Measurements from ENCODE around the gene TRIM71.

TRIM71 gene

DNA sequence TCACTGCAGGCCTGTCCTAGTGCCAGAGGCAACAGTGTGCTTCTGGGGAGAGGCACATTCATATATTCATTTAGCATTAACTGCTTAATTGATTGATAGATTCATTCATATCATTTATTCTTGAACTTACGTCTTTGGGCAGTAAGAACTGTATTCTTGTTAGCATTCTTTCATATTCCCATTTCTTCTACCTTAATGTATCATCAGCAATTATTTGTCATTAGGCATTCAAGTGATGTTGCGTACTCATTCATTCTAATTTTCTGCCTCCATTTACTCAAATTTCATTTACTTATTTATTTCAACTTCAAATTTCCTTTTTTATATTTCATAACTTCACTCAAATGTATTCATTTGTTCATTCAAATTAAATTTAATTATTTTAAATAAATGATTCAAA, 102.1 kb downstream of the TRIM71 start:
- TF ChIP-seq SCRT2 (tag by site-specific recombination; IDR thresholded peaks at IDR 0.05) (no peak), ZNF510 (tag by site-specific recombination; IDR thresholded peaks at IDR 0.05; ENCODE audit: insufficient replicate concordance) (no peak), FEZF1 (tag by site-specific recombination; IDR thresholded peaks at IDR 0.05) (no peak), ZNF837 (tag by site-specific recombination; IDR thresholded peaks at IDR 0.05) (no peak), ZNF274 (IDR thresholded peaks at IDR 0.05; ENCODE audit: low read length) (no peak), ZNF274 (tag by site-specific recombination; IDR thresholded peaks at IDR 0.05; ENCODE audit: borderline replicate concordance) (no peak), ZNF184 (tag by site-specific recombination; IDR thresholded peaks at IDR 0.05) (no peak), TRIM28 (IDR thresholded peaks at IDR 0.05; ENCODE audit: borderline replicate concordance, low read length) (no peak), ZBTB48 (tag by site-specific recombination; IDR thresholded peaks at IDR 0.05) (no peak), ZNF626 (tag by site-specific recombination; IDR thresholded peaks at IDR 0.05) (no peak)
- Histone ChIP-seq H3K9me3 (ENCODE audit: control insufficient read depth, insufficient read depth, low read depth, low read length) (no peaks in the 10 kb centered on the region), H3K4me1 (ENCODE audit: control insufficient read depth, insufficient read depth, low read length) (no peaks in the 10 kb centered on the region), H3K27ac (ENCODE audit: extremely low read depth, low read depth, low read length) (no peak overlapping the region), H3K4me3 (ENCODE audit: low read depth, low read length) (no peak overlapping the region), H3K36me3 (ENCODE audit: control insufficient read depth in 2 of 2, insufficient read depth in 1 of 2, low read length in 2 of 2) (no peaks in the 10 kb centered on the region)
- POLR2A ChIA-PET, result no interaction called here
- CTCF ChIA-PET, result no interaction called here

DNA sequence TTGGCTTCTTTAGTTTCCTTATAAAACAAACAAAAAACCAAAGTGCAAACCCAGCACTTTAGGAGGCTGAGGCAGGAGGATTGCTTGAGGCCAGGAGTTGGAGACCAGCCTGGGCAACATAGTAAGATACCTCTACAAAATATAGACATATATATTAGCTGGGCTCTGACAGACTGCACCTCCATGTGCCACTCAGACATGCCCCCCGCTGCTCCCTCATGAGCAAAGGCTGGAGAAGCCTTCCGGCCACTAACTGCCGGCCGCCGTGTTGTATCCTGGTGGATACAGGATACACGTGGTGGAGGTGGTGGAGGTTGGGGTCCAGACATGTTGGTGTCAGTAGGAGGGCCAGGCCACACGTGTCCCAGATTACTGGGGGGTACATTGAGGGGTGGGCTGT, 104.3 kb downstream of the TRIM71 start:
- TF ChIP-seq, protein P1, sequence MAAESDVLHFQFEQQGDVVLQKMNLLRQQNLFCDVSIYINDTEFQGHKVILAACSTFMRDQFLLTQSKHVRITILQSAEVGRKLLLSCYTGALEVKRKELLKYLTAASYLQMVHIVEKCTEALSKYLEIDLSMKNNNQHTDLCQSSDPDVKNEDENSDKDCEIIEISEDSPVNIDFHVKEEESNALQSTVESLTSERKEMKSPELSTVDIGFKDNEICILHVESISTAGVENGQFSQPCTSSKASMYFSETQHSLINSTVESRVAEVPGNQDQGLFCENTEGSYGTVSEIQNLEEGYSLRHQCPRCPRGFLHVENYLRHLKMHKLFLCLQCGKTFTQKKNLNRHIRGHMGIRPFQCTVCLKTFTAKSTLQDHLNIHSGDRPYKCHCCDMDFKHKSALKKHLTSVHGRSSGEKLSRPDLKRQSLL (tag by site-specific recombination; IDR thresholded peaks at IDR 0.05), result no peak

GRCh38 chr3:32930161-32930560, 112.4 kb downstream of the TRIM71 start:
- H3K36me3 ChIP-seq (ENCODE audit: control insufficient read depth in 2 of 2, insufficient read depth in 1 of 2, low read length in 2 of 2), result no peaks in the 10 kb centered on the region
- H3K27ac ChIP-seq (ENCODE audit: extremely low read depth, low read depth, low read length), result no peak overlapping the region
- no peaks in the 10 kb centered on the region for H3K9me3 ChIP-seq (ENCODE audit: control insufficient read depth, insufficient read depth, low read depth, low read length)
- no peaks in the 10 kb centered on the region for H3K4me1 ChIP-seq (ENCODE audit: control insufficient read depth, insufficient read depth, low read length)
- ChIA-PET CTCF (no interaction called here), POLR2A (no interaction called here)
- no peak for TF ChIP-seq ZNF701 (tag by site-specific recombination; IDR thresholded peaks at IDR 0.05)
- TF ChIP-seq ZNF280D (tag by site-specific recombination; IDR thresholded peaks at IDR 0.05), result no peak
- TF ChIP-seq ZNF2 (tag by site-specific recombination; IDR thresholded peaks at IDR 0.05), result no peak
- TF ChIP-seq ZNF544 (tag by site-specific recombination; IDR thresholded peaks at IDR 0.05), result no peak
- TF ChIP-seq ZNF558 (tag by site-specific recombination; IDR thresholded peaks at IDR 0.05), result no peak
- TF ChIP-seq ZBTB48 (tag by site-specific recombination; IDR thresholded peaks at IDR 0.05), result no peak
- TF ChIP-seq, protein P2, sequence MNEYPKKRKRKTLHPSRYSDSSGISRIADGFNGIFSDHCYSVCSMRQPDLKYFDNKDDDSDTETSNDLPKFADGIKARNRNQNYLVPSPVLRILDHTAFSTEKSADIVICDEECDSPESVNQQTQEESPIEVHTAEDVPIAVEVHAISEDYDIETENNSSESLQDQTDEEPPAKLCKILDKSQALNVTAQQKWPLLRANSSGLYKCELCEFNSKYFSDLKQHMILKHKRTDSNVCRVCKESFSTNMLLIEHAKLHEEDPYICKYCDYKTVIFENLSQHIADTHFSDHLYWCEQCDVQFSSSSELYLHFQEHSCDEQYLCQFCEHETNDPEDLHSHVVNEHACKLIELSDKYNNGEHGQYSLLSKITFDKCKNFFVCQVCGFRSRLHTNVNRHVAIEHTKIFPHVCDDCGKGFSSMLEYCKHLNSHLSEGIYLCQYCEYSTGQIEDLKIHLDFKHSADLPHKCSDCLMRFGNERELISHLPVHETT (tag by site-specific recombination; IDR thresholded peaks at IDR 0.05), result no peak
- no peak for TF ChIP-seq ZNF600 (tag by site-specific recombination; IDR thresholded peaks at IDR 0.05)
- TF ChIP-seq ZNF660 (tag by site-specific recombination; IDR thresholded peaks at IDR 0.05), result no peak
- no peak for TF ChIP-seq ZNF302 (tag by site-specific recombination; IDR thresholded peaks at IDR 0.05; ENCODE audit: low read depth)
- TF ChIP-seq ZNF747 (tag by site-specific recombination; IDR thresholded peaks at IDR 0.05), result no peak
- no peak for TF ChIP-seq ZSCAN30 (tag by site-specific recombination; IDR thresholded peaks at IDR 0.05)
- no peak for TF ChIP-seq ZNF473 (tag by site-specific recombination; IDR thresholded peaks at IDR 0.05)
- TF ChIP-seq HOXD13 (CRISPR knock-in tag; IDR thresholded peaks at IDR 0.05; ENCODE audit: borderline replicate concordance), result no peak
- TF ChIP-seq ZNF488 (tag by site-specific recombination; IDR thresholded peaks at IDR 0.05), result no peak
- TF ChIP-seq ZNF350 (tag by site-specific recombination; IDR thresholded peaks at IDR 0.05), result no peak
- TF ChIP-seq GLI2 (tag by site-specific recombination; IDR thresholded peaks at IDR 0.05; ENCODE audit: borderline replicate concordance, low read depth), result no peak
- TF ChIP-seq OVOL3 (tag by site-specific recombination; IDR thresholded peaks at IDR 0.05), result no peak
- H3K4me3 ChIP-seq (ENCODE audit: low read depth, low read length), result no peak overlapping the region

More for the DNA sequence above, 104.3 kb downstream of the TRIM71 start:
- POLR2A ChIA-PET, result no interaction called here
- H3K4me1 ChIP-seq (ENCODE audit: control insufficient read depth, insufficient read depth, low read length), result no peaks in the 10 kb centered on the region
- no peaks in the 10 kb centered on the region for H3K9me3 ChIP-seq (ENCODE audit: control insufficient read depth, insufficient read depth, low read depth, low read length)
- CTCF ChIA-PET, result no interaction called here
- H3K27ac ChIP-seq (ENCODE audit: extremely low read depth, low read depth, low read length), result no peak overlapping the region
- H3K4me3 ChIP-seq (ENCODE audit: low read depth, low read length), result no peak overlapping the region
- H3K36me3 ChIP-seq (ENCODE audit: control insufficient read depth in 2 of 2, insufficient read depth in 1 of 2, low read length in 2 of 2), result no peaks in the 10 kb centered on the region
